GM10847 (cell line): ENCODE data around the gene MORN2.

ENCODE experiments used
- POLR2A ChIP-seq: IDR thresholded peaks from 2 replicates; pipeline ENCODE4 v1.6.1; 2011; ENCODE audit not compliant: insufficient read length; ENCODE audit errors: extremely low read depth

MORN2 gene

GRCh38 chr2:38922902-38923301, 47.1 kb downstream of the MORN2 start:
- no peak for TF ChIP-seq POLR2A

- no peak for TF ChIP-seq POLR2A
These were observed 50.2 kb downstream of the MORN2 start for GRCh38 chr2:38925982-38926381.

- no peak for TF ChIP-seq POLR2A
These were observed 54.8 kb downstream of the MORN2 start for GRCh38 chr2:38930600-38930999.
